GM19372 (cell line): ENCODE data around the gene OR7E24.
"Not testable (repeated sequence)": the region's sequence is repeated elsewhere in the genome, so short reads cannot be mapped to it uniquely, and the experiment has no call there.

ENCODE experiments used
- ATAC-seq: cut with Tn5 transposase; IDR thresholded peaks from one replicate; pipeline ENCODE4 v1.9.1; 2021; ENCODE audit warnings: mild to moderate bottlenecking, low read depth, moderate library complexity; ENCODE audit not compliant: unreplicated experiment

The OR7E24 gene

DNA sequence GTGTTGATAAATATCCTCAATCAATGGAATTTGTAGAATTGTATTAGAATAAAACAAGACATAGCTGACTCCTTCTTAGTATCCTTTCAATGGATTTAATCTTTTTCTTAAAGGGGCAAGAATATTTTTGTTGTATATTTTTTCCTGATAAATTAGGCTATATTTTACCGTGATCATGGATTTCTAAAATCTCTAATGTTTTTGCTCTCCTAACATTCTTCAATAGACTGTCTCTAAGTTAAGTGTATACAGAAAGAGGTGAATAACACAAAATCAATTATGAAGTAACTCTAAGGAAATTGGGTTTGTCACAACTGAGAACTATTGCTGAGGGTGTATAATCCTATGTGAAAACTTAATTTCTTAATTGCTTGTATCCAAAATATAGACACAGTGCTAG, at the start of gene OR7E24:
Gene OR7E24, plus strand, starts transcription at position 301 of the 400 bp plus-strand sequence. CDS start 114 bp downstream, outside the sequence.
- ATAC-seq: no peak

DNA sequence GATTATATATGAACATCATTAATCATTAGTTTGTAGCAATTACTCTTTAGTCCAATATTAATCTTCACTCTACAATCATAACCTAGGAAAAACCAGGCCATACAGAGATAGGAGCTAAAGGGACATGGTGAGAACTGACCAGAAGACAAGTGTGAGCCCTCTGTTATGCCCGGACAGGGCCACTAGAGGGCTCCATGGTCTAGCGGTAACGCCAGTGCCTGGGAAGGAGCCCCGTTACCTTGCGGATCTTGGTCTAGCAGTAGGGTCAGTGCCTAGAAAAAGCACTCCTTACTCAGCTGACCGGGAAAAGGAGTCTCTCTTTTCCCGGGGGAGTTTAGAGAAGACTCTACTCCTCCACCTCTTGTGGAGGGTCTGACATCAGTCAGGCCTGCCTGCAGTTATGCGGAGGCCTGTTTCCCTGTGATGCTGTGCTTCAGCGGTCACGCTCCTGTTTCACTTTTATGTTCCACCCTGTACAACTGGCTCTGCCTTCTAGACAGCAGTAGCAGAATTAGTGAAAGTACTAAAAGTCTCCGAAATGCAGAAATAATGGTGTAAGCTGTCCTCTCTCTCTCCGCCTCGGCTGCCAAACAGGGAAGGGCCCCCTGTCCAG, 45.1 kb upstream of the OR7E24 start:
- ATAC-seq: no peak

DNA sequence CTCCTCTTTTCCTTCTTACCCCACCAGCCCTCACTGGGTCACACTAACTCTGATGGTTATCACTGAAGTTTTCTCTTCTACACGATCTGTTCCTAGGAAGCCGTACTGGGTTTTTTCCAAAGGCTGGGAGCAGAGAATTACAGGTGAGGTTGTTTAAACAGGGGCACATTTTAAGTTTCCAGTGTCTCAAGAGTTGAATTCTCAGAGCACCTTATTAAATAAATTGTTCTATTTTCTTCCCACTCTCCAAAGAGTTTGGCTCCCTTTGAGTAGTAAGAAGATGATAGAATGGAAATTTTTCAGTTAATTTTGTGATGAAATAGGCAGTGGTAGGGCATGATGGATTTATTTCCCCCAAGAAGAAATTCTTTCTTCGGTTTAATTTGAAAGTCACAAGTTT, 31.2 kb upstream of the OR7E24 start, which contains the start of gene OR7D4:
Gene OR7D4, minus strand, starts transcription at position 101 of the 400 bp plus-strand sequence. CDS start 4,752 bp downstream, outside the sequence.
- ATAC-seq: no peak

DNA sequence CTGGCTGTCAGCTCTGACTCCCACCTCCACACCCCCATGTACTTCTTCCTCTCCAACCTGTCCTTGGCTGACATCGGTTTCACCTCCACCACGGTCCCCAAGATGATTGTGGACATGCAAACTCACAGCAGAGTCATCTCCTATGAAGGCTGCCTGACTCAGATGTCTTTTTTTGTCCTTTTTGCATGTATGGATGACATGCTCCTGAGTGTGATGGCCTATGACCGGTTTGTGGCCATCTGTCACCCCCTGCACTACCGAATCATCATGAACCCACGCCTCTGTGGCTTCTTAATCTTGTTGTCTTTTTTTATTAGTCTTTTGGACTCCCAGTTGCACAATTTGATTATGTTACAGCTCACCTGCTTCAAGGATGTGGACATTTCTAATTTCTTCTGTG, 506 bp downstream of the OR7E24 start:
- ATAC-seq: no peak

DNA sequence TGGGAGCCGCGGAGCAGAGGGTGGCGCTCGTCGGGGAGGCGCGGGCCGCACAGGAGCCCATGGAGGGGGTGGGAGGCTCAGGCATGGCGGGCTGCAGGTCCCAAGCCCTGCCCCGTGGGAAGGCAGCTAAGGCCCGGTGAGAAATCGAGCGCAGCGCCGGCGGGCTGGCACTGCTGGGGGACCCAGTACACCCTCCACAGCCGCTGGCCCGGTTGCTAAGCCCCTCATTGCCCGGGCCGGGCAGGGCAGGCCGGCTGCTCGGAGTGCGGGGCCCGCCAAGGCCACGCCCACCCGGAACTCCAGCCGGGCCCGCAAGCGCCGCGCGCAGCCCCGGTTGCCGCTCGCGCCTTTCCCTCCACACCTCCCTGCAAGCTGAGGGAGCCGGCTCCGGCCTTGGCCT, 32.8 kb downstream of the OR7E24 start:
- not testable (repeated sequence) for ATAC-seq

DNA sequence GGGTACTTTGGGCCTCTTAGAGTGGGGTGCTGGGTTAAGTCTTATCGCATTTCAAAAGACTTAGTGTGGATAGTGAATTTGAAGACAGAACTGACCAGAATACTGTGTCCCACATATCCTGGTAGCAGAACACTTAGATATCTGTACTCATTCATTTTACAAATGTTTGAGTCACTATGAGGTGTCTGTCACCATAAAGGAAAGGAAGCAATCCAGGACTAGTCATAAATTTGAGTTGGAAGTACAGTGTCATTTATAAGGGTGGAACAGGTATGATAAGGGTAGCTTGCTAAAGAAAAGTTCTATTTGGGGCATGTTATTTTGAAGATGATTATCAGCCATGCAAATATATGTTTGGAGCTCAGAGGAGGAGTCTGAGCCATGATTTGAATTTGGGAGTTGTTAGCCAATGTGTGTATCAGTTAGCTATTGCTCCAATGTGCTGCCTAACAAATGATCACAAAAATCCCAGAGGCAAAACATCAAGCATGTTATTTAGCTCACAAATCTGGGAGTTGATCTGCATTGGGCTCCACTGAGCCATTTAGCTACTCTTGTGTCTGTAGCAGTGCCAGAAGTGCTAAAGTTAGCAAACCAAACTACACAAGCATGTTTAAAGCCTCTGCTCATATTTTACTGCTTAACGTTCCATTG, 38.6 kb downstream of the OR7E24 start:
- no peak for ATAC-seq

DNA sequence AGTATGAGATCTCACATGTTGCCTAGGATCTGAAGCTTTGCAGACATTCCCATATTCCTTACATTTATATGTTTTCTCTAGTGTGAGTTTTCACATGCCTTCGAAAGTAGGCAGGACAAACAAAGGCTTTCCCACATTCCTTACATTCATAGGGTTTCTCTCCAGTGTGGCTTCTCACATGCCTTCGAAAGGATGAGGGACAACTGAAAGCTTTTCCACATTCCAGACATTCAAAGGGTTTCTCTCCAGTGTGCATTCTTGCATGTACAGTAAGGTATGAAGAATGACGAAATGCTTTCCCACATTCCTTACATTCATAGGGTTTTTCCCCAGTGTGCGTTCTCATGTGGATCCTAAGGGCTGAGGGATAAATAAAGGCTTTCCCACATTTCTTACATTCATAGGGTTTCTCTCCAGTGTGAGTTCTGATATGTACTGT, 44.7 kb downstream of the OR7E24 start:
- ATAC-seq: no peak

DNA sequence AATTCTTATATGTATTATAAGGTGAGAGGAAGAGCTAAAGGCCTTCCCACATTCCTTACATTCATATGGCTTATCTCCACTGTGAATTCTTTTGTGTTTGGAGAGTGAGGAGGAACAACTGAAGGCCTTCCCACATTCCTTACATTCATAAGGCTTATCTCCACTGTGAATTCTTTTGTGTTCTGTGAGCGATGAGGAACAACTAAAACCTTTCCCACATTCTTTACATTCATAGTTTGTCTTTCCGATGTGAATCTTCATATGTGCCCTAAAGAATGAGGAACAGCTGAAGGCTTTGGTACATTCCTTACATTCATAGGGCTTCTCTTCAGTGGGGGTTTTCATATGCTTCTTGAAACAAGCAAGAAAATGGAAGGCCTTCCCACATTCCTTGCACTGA, 45.6 kb downstream of the OR7E24 start:
- ATAC-seq: no peak
